SK-N-MC (cell line): Measurements from ENCODE around the gene ZER1.

Source experiments
- DNase-seq: peaks from one replicate; pipeline ENCODE4 v3.0.0-alpha.2; 2011; ENCODE audit warnings: low read depth, low spot score
- H3K27ac ChIP-seq: fragments of 200-600 bp; sonication (generic); 2 replicates; pipeline ENCODE4 v1.5.1; 2016; ENCODE audit warnings: mixed run types
- H3K36me3 ChIP-seq: fragments of 200-600 bp; sonication (generic); 2 replicates; pipeline ENCODE4 v1.6.1; 2017; ENCODE audit warnings: antibody characterized with exemption, low read length, mixed read lengths; ENCODE audit not compliant: insufficient read depth
- H3K4me3 ChIP-seq: fragments of 200-600 bp; sonication (generic); 2 replicates; pipeline ENCODE4 v1.5.1; 2016
- H3K9ac ChIP-seq: fragments of 200-600 bp; sonication (generic); 2 replicates; pipeline ENCODE4 v1.8.0; 2017; ENCODE audit warnings: mixed run types, mixed read lengths; ENCODE audit not compliant: insufficient read length
- H3K9me3 ChIP-seq: fragments of 200-600 bp; sonication (generic); 2 replicates; pipeline ENCODE4 v1.6.1; 2017; ENCODE audit warnings: low read depth, mild to moderate bottlenecking, antibody characterized with exemption, low read length, moderate library complexity, mixed read lengths
- EZH2 ChIP-seq: fragments of 200-600 bp; sonication (generic); IDR thresholded peaks from one replicate; pipeline ENCODE4 v1.6.1; 2017; ENCODE audit warnings: antibody characterized with exemption
- FOXP2 ChIP-seq: optimal IDR thresholded peaks from 2 replicates; pipeline ENCODE3; 2011; ENCODE audit warnings: mild to moderate bottlenecking, moderate library complexity; ENCODE audit not compliant: insufficient read depth; ENCODE audit errors: extremely low read length, control extremely low read depth
- POLR2AphosphoS5 ChIP-seq: IDR thresholded peaks from 2 replicates; pipeline ENCODE4 v1.6.1; 2012; ENCODE audit warnings: mild to moderate bottlenecking, low read depth, low read length, borderline replicate concordance

ZER1 gene

DNA sequence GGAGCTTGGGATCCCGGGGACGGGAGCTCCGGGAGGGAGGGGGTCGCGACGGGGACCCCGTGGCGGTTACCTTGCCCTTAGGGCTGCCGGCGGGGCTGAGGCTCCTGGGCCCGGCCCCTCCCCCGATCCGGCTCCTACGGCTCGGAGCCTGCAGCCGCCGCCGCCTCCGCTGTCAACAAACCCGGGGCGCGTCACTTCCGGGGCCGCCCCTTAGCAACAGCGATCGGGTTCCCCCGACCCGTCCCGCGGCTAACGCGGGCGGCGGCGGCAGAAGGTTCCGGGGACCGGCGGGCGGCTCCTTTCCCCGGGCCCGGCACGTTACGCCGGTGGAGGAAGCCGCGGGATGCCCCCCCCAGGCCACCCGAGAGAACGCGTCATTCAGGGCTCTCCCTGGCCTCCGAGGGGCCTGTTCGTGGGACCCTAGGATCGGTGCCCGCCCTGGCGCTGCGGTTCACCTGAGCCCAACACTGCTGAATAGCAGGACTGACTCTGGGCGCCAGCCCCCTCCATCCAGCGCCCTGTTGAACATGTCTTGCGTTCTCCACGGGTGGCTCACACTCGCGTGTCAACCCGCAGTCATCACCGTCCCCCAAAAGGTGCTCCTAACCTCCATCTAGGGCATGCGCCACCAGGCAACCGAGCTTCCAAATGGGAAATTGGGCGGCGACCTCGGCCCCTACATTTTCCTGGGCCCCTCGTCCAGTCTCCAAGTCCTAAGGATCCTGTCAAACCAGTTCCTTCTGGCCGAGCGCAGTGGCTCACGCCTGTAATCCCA, at the start of gene ZER1:
Gene ZER1, minus strand, starts transcription at position 183 of the 775 bp plus-strand sequence. CDS start 16,362 bp downstream, outside the sequence.
- no peak for DNase-seq
- Histone ChIP-seq H3K27ac (peak within 1 kb of the TSS; percentile 67; the same call in 1 of the 2 replicates), H3K36me3 (no peaks in the 10 kb centered on the region), H3K9me3 (no peaks in the 10 kb centered on the region), H3K4me3 (peak within 1 kb of the TSS; percentile 86), H3K9ac (peak within 1 kb of the TSS; percentile 85)
- no peak for TF ChIP-seq FOXP2
- TF ChIP-seq POLR2AphosphoS5, result peak; percentile 69

DNA sequence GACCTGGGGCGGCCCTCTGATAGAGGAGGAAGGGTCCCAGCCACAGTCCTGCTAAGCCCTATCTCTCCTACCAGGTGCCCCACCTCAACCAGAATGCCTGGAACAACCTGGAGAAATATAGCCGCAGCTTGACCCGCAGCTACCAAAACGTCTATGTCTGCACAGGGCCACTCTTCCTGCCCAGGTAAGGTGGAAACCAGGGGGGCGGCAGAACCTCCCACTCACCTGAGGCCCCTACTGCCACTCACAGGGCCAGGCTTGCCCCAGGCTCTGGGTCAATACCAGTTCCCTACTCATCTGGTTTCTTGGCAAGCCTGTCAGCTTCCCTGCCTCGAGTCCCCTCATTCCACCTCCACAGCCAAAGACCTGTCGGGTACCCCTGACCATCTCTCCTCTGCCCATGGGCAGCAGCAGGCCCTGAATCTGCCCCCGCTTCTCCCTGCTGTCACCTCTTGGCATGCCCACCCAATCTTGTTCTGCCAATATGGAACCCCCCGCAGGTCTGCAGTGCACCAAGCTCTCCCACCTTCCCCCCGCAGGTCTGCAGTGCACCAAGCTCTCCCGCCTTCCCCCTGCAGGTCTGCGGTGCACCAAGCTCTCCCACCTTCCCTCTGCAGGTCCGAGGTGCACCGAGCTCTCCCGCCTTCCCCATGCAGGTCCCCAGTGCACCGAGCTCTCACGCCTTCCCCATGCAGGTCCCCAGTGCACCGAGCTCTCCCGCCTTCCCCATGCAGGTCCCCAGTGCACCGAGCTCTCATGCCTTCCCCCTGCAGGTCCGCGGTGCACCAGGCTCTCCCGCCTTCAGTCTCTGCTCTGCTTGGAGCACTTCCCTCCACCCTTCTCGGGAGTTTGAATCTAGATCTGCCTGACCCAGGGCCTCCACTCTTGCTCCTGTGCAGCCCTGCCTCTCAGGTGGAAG, 49.2 kb upstream of the ZER1 start:
- Histone ChIP-seq H3K27ac (no peak overlapping the region), H3K9me3 (no peaks in the 10 kb centered on the region), H3K9ac (no peak overlapping the region), H3K4me3 (no peak overlapping the region), H3K36me3 (peaks cover 25% of the 10 kb centered on the region; the same call in 1 of the 2 replicates)
- no peak for DNase-seq
- no peak for TF ChIP-seq EZH2
- TF ChIP-seq FOXP2, result no peak
- no peak for TF ChIP-seq POLR2AphosphoS5

DNA sequence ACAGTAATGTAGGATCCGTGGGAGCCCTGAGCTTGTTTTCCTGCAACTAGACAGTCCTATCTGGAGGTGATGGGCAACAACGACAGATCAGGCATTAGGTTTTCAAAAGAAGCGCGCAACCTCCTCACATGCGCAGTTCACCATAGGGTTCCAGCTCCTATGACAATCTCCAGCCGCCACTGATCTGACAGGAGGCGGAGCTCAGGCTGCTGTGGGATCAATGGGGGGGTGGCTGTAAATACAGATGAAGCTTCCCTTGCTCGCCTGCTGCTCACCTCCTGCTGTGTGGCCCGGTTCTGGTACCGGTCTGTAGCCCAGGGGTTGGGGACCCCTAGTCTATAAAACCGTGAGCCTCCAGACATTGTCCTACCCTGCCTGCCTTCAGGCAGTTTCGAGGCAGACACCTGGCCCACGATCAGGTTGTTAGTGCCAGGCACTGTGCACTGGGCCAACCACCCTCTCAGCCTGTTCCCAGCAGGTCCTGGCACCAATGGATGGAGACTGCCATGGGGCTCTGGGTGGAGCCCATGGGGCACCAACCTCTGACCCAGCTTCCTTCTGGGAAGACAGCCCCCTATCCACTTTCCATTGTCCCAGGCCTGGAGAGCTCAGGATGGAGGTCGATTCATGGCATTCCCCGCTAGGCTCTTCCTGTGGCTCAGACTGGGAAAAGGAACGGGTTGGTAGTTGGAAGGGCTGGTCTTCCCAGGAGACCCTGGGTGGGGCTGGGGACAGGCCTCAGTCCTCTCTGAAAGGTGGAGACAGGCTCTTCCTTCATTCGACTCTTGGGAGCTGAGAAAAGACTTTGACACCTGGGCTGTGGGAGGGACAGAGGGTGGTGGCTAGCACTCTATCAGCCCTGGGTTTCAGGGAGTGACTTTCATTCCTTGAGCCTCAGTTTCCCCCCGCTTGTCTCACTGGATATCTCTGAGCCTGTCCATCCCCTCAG, 48.3 kb upstream of the ZER1 start:
- H3K9ac ChIP-seq, result no peak overlapping the region
- peak; percentile 44 for DNase-seq
- H3K27ac ChIP-seq, result no peak overlapping the region
- H3K36me3 ChIP-seq, result peaks cover 18% of the 10 kb centered on the region; the same call in 1 of the 2 replicates
- TF ChIP-seq EZH2 (no peak), FOXP2 (no peak), POLR2AphosphoS5 (no peak; the same call in 1 of the 2 replicates)
- H3K4me3 ChIP-seq, result peak overlapping the region; percentile 76
- no peaks in the 10 kb centered on the region for H3K9me3 ChIP-seq

DNA sequence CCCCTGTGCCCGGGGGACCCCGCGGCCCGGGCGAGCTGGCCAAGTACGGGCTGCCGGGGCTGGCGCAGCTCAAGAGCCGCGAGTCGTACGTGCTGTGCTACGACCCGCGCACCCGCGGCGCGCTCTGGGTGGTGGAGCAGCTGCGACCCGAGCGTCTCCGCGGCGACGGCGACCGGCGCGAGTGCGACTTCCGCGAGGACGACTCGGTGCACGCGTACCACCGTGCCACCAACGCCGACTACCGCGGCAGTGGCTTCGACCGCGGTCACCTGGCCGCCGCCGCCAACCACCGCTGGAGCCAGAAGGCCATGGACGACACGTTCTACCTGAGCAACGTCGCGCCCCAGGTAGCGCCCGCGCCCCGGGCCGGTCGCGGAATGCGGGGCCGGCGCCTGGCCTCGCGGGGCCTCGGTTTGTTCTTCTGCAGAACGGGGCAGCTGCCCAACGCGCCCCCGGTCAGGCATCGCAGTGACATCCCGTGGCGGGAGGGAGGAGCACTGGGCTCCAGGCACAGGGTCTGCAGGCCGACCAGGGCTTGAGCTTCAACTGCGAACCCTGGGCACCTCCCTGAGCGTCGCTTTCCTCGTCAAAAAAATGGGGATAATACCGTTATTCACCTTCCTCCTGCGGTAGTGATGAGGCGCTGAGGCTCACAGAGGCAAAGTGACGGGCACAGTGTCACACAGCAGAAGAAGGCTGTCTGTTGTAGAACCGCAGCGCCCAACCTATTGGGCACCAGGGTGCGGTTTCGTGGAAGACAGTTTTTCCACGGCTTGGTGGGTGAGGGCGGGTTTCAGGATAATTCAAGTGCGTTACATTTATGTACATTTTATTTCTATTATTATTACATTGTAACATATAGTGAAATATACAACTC, 47.4 kb upstream of the ZER1 start:
- no peak for TF ChIP-seq POLR2AphosphoS5
- TF ChIP-seq FOXP2, result no peak
- TF ChIP-seq EZH2, result no peak
- peak overlapping the region; percentile 76 for H3K4me3 ChIP-seq
- no peak overlapping the region for H3K27ac ChIP-seq
- no peak for DNase-seq
- peak overlapping the region; percentile 46 for H3K9ac ChIP-seq
- H3K9me3 ChIP-seq, result no peaks in the 10 kb centered on the region
- peaks cover 12% of the 10 kb centered on the region; the same call in 1 of the 2 replicates for H3K36me3 ChIP-seq

DNA sequence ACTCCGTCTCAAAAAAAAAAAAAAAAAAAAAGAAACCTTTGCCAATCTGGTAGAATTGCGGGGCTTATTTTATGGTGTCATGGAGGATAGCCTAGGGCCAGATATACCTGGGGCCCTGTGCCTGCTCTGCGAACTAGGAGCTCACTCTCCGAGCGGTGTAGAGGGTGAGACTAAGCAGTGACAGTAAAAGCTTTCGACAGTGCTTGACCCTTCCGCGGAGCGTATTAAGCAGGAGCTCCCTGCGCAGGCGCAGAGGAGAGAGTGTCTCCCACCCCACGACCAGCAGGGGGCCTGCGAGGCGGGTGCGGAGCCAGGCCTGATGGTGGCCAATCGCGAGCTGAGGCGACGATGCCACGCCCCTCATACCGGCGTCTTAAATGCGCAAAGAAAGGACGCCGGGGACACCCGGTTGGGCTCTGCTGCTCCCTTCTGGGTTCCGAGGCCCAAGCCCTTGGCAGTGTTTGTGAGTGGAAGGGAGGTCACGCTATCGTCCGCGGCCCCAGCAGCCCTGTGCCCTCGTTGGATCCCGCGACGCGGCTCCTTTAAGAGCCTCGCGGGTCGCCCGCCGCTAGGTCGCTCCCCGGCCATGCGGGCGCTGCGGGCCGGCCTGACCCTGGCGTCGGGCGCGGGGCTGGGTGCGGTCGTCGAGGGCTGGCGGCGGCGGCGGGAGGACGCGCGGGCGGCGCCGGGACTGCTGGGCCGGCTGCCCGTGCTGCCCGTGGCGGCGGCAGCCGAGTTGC, 46.5 kb upstream of the ZER1 start, which contains the start of gene ENDOG:
Gene ENDOG, plus strand, starts transcription at position 402 of the 740 bp plus-strand sequence. Its CDS starts 185 bp downstream, at position 587.
- Histone ChIP-seq H3K4me3 (peak within 1 kb of the TSS; percentile 76), H3K36me3 (peaks cover 12% of the 10 kb centered on the region; the same call in 1 of the 2 replicates), H3K9ac (peak within 1 kb of the TSS; percentile 46), H3K9me3 (no peaks in the 10 kb centered on the region), H3K27ac (no peak within 1 kb of the TSS)
- TF ChIP-seq POLR2AphosphoS5 (peak; percentile 99), FOXP2 (no peak)
- peak; percentile 70 for DNase-seq

DNA sequence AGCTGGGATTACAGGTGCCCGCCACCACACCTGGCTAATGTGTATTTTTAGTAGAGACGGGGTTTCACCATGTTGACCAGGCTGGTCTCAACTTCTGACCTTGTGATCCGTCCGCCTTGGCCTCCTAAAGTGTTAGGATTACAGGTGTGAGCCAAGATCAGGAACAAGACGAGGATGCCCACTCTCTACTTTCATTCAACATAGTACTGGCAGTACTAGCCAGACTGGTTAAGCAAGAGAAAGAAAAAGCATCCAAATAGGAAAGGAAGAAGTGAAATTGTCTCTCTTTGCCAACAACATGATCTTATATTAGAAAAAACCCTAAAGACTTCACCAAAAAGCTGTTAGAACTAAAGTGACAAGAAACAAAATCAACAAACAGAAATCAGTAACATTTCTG, 39.1 kb upstream of the ZER1 start:
- H3K36me3 ChIP-seq, result peaks cover 6% of the 10 kb centered on the region; the same call in 1 of the 2 replicates
- no peaks in the 10 kb centered on the region for H3K9me3 ChIP-seq
- no peak overlapping the region for H3K9ac ChIP-seq
- TF ChIP-seq FOXP2 (no peak), POLR2AphosphoS5 (no peak), EZH2 (no peak)
- H3K4me3 ChIP-seq, result no peak overlapping the region
- no peak for DNase-seq
- no peak overlapping the region for H3K27ac ChIP-seq

DNA sequence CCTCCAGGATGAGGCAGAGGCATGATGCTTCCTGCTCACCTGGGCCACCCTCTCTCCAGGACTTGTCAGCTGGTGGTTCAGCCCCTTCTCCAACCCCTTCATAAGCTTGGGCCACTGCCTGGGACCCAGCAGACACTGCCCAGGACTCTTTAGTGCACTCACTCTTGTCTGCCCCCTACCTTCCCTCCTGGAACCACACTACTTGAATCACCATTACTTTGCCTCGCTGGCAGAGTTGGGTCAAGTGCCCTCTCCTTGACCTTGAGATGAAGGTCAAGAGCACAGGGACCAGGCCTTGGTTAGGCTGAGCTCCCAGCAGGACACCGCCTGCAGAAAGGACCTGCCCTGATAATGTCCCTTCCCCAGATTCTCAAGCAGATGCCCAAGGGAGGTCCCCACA, 38.1 kb upstream of the ZER1 start:
- H3K9ac ChIP-seq, result no peak overlapping the region
- TF ChIP-seq EZH2 (no peak), FOXP2 (no peak), POLR2AphosphoS5 (no peak)
- peaks cover 12% of the 10 kb centered on the region; the same call in 1 of the 2 replicates for H3K36me3 ChIP-seq
- no peak overlapping the region for H3K27ac ChIP-seq
- no peak for DNase-seq
- H3K9me3 ChIP-seq, result no peaks in the 10 kb centered on the region
- no peak overlapping the region for H3K4me3 ChIP-seq
